GM23248 (cell line): ENCODE data around the gene SLITRK6. TPM values are rescaled to one million over a fixed set of nuclear protein-coding genes. Genes with fewer than 3 reads are reported as not detected.

ENCODE experiments used
- DNase-seq: peaks from one replicate; pipeline ENCODE4 v3.0.0-alpha.2; 2015
- H2AFZ ChIP-seq: fragments of 200-600 bp; sonication (generic); 2 replicates; pipeline ENCODE4 v1.6.1; 2016; ENCODE audit warnings: antibody characterized with exemption
- H3F3A ChIP-seq: fragments of 200-600 bp; sonication (generic); 2 replicates; pipeline ENCODE4 v1.6.1; 2016; ENCODE audit warnings: mild to moderate bottlenecking, antibody characterized with exemption, mixed run types; ENCODE audit not compliant: insufficient read depth
- H3K27ac ChIP-seq: fragments of 200-600 bp; sonication (generic); 2 replicates; pipeline ENCODE4 v1.5.1; 2016; ENCODE audit warnings: mild to moderate bottlenecking
- H3K27me3 ChIP-seq: fragments of 200-600 bp; sonication (generic); replicated peaks from 2 replicates; pipeline ENCODE4 v1.6.1; 2016; ENCODE audit warnings: mild to moderate bottlenecking; ENCODE audit not compliant: insufficient read depth
- H3K36me3 ChIP-seq: fragments of 200-600 bp; sonication (generic); 2 replicates; pipeline ENCODE4 v1.6.1; 2016; ENCODE audit warnings: low read depth, mild to moderate bottlenecking
- H3K4me1 ChIP-seq: fragments of 200-600 bp; sonication (generic); 2 replicates; pipeline ENCODE4 v1.6.1; 2016; ENCODE audit warnings: mild to moderate bottlenecking; ENCODE audit not compliant: insufficient read depth
- H3K4me2 ChIP-seq: fragments of 200-600 bp; sonication (generic); one replicate; pipeline ENCODE4 v1.6.1; 2016; ENCODE audit warnings: mild to moderate bottlenecking; ENCODE audit not compliant: unreplicated experiment
- H3K4me3 ChIP-seq: fragments of 200-600 bp; sonication (generic); 2 replicates; pipeline ENCODE4 v1.5.1; 2016; ENCODE audit warnings: mild to moderate bottlenecking
- H3K79me2 ChIP-seq: fragments of 200-600 bp; sonication (generic); 2 replicates; pipeline ENCODE4 v1.6.1; 2016; ENCODE audit warnings: mild to moderate bottlenecking; ENCODE audit not compliant: insufficient read depth
- H3K9ac ChIP-seq: fragments of 200-600 bp; sonication (generic); 2 replicates; pipeline ENCODE4 v1.6.1; 2016; ENCODE audit warnings: mild to moderate bottlenecking
- H3K9me2 ChIP-seq: fragments of 200-600 bp; sonication (generic); 2 replicates; pipeline ENCODE4 v1.6.1; 2016; ENCODE audit warnings: mixed run types, mild to moderate bottlenecking, moderate library complexity; ENCODE audit not compliant: insufficient read depth
- H3K9me3 ChIP-seq: fragments of 200-600 bp; sonication (generic); one replicate; pipeline ENCODE4 v1.6.1; 2017; ENCODE audit warnings: low read depth
- H4K20me1 ChIP-seq: fragments of 200-600 bp; sonication (generic); 2 replicates; pipeline ENCODE4 v1.6.0; 2016; ENCODE audit not compliant: insufficient read depth
- EZH2 ChIP-seq: fragments of 200-600 bp; sonication (generic); IDR thresholded peaks from 2 replicates; pipeline ENCODE4 v1.6.1; 2018; ENCODE audit warnings: antibody characterized with exemption, mild to moderate bottlenecking; ENCODE audit not compliant: insufficient read depth, poor library complexity, severe bottlenecking
- EZH2phosphoT487 ChIP-seq: fragments of 200-600 bp; sonication (generic); IDR thresholded peaks from 2 replicates; pipeline ENCODE4 v1.6.1; 2018; ENCODE audit warnings: antibody characterized with exemption, moderate library complexity, mild to moderate bottlenecking, low read depth; ENCODE audit not compliant: insufficient read depth
- WGBS, 2 experiments: methylation state at CpG; one replicate each; pipeline ENCODE4 v1.1.6; 2015 to 2017; ENCODE audit warnings: low lambda C conversion rate in 2 of 2, low coverage in 1 of 2; ENCODE audit errors: missing lambda C conversion rate in 2 of 2; 5-methylcytosine and 5-hydroxymethylcytosine counted together
- in situ Hi-C: fragments of 300-500 bp; cut with MboI; formaldehyde crosslinking; loops from 2 replicates; pipeline ENCODE4 v1.15.0; 2020
- polyA plus RNA-seq: library from polyadenylated mRNA; unstranded; fragments of >200 nt; fragmentation: Nextera tagmentation; extraction: Ambion mirVana; gene quantifications from 2 replicates; pipeline ENCODE4 v1.2.1, GENCODE V29; 2016
- total RNA-seq: library from RNA; depleted of rRNA; stranded (reverse); fragments of >200 nt; shearing (Covaris generic); gene quantifications from 2 replicates; pipeline ENCODE4 v1.2.3, GENCODE V29; 2014

Gene SLITRK6
- total and polyA plus RNA-seq, 2 experiments from 2014 or later, result not detected

GRCh38 chr13:85797311-85797710, 1.9 kb downstream of the SLITRK6 start:
- Histone ChIP-seq H3K36me3 (no peaks in the 10 kb centered on the region), H3K9me2 (no peaks in the 10 kb centered on the region), H2AFZ (no peak overlapping the region), H3K27me3 (no peaks in the 10 kb centered on the region), H3K27ac (no peak overlapping the region), H3K4me2 (no peak overlapping the region), H3K9ac (no peak overlapping the region), H3K79me2 (no peaks in the 10 kb centered on the region), H4K20me1 (no peaks in the 10 kb centered on the region), H3K4me3 (no peak overlapping the region), H3K4me1 (no peaks in the 10 kb centered on the region), H3F3A (no peaks in the 10 kb centered on the region), H3K9me3 (no peaks in the 10 kb centered on the region)
- DNase-seq, result no peak
- TF ChIP-seq EZH2phosphoT487, result no peak
- no peak for TF ChIP-seq EZH2
- WGBS, 2 experiments, result 19 to 20% methylated on average over 4 of the region's 4 CpGs
- in situ Hi-C loops, result no loop called here

- Histone ChIP-seq H3K4me2 (no peak overlapping the region), H3K27me3 (no peaks in the 10 kb centered on the region), H3K9me3 (no peaks in the 10 kb centered on the region), H3K27ac (no peak overlapping the region), H3K79me2 (no peaks in the 10 kb centered on the region), H3K9ac (no peak overlapping the region), H2AFZ (no peak overlapping the region), H3K4me1 (no peaks in the 10 kb centered on the region), H3K4me3 (no peak overlapping the region), H4K20me1 (no peaks in the 10 kb centered on the region), H3F3A (no peaks in the 10 kb centered on the region), H3K9me2 (no peaks in the 10 kb centered on the region), H3K36me3 (no peaks in the 10 kb centered on the region; the same call in 1 of the 2 replicates)
- in situ Hi-C loops, result no loop called here
- no peak for TF ChIP-seq EZH2phosphoT487
- no peak for TF ChIP-seq EZH2
- no peak for DNase-seq
- WGBS, 2 experiments, result 22 to 23% methylated on average over 3 of the region's 3 CpGs
Measured at GRCh38 chr13:85785205-85785604, 14.0 kb downstream of the SLITRK6 start.

GRCh38 chr13:85772367-85772766, 26.9 kb downstream of the SLITRK6 start:
- in situ Hi-C loops, result no loop called here
- Histone ChIP-seq H3K4me3 (no peak overlapping the region), H2AFZ (no peak overlapping the region), H3K79me2 (no peaks in the 10 kb centered on the region), H3K9me3 (no peaks in the 10 kb centered on the region), H3F3A (no peaks in the 10 kb centered on the region), H3K27ac (no peak overlapping the region), H3K9me2 (no peaks in the 10 kb centered on the region), H3K27me3 (no peaks in the 10 kb centered on the region), H4K20me1 (no peaks in the 10 kb centered on the region), H3K9ac (no peak overlapping the region), H3K36me3 (no peaks in the 10 kb centered on the region), H3K4me2 (no peak overlapping the region), H3K4me1 (no peaks in the 10 kb centered on the region)
- WGBS, 2 experiments, result 10 to 13% methylated on average over 3 of the region's 3 CpGs
- no peak for TF ChIP-seq EZH2
- no peak for TF ChIP-seq EZH2phosphoT487
- no peak for DNase-seq

GRCh38 chr13:85771856-85772255, 27.4 kb downstream of the SLITRK6 start:
- Histone ChIP-seq H3K9me2 (no peaks in the 10 kb centered on the region), H4K20me1 (no peaks in the 10 kb centered on the region), H2AFZ (no peak overlapping the region), H3K27ac (no peak overlapping the region), H3K4me3 (no peak overlapping the region), H3K4me1 (no peaks in the 10 kb centered on the region), H3F3A (no peaks in the 10 kb centered on the region), H3K36me3 (no peaks in the 10 kb centered on the region), H3K27me3 (no peaks in the 10 kb centered on the region), H3K9me3 (no peaks in the 10 kb centered on the region), H3K79me2 (no peaks in the 10 kb centered on the region), H3K4me2 (no peak overlapping the region), H3K9ac (no peak overlapping the region)
- DNase-seq, result no peak
- TF ChIP-seq EZH2 (no peak), EZH2phosphoT487 (no peak)
- in situ Hi-C loops, result no loop called here
- 3 to 9% methylated on average over 1 of the region's 1 CpG for WGBS, 2 experiments

GRCh38 chr13:85768946-85769345, 30.3 kb downstream of the SLITRK6 start:
- Histone ChIP-seq H3K4me3 (no peak overlapping the region), H4K20me1 (no peaks in the 10 kb centered on the region), H3K9ac (no peak overlapping the region), H3K9me2 (no peaks in the 10 kb centered on the region), H2AFZ (no peak overlapping the region), H3K79me2 (no peaks in the 10 kb centered on the region), H3K4me2 (no peak overlapping the region), H3K36me3 (no peaks in the 10 kb centered on the region), H3K9me3 (no peaks in the 10 kb centered on the region), H3F3A (no peaks in the 10 kb centered on the region), H3K27ac (no peak overlapping the region), H3K4me1 (no peaks in the 10 kb centered on the region), H3K27me3 (no peaks in the 10 kb centered on the region)
- in situ Hi-C loops, result no loop called here
- no peak for TF ChIP-seq EZH2phosphoT487
- no peak for TF ChIP-seq EZH2
- no peak for DNase-seq
